CD14-positive monocyte (primary cell): ENCODE data around the gene CD80. TPM values are rescaled to one million over a fixed set of nuclear protein-coding genes. Genes with fewer than 3 reads are reported as not detected.

ENCODE experiments used
- DNase-seq, 3 donors: peaks; one replicate each; pipeline ENCODE4 v3.0.0-alpha.2; 2011 to 2022
- H2AFZ ChIP-seq: 2 replicates; pipeline ENCODE4 v1.6.0; 2012; ENCODE audit warnings: mild to moderate bottlenecking, low read depth, low read length, inconsistent platforms; ENCODE audit not compliant: insufficient read depth, poor library complexity, severe bottlenecking
- H3K27ac ChIP-seq, 2 donors: 1 replicate in 1 of 2; 2 replicates in 1 of 2; pipeline ENCODE4 v1.5.1; 2012 to 2013; ENCODE audit warnings: low read length in 2 of 2, control low read depth in 1 of 2, inconsistent platforms in 1 of 2, low read depth in 1 of 2, mild to moderate bottlenecking in 1 of 2
- H3K27me3 ChIP-seq, 2 donors: one replicate each; pipeline versions ENCODE4 v1.6.0 to v1.6.1; 2011 to 2013; ENCODE audit warnings: low read length in 2 of 2; ENCODE audit not compliant: control insufficient read depth in 2 of 2, insufficient read depth in 2 of 2
- H3K36me3 ChIP-seq, 2 donors: replicated peaks in 1 of 2; 1 replicate in 1 of 2; 2 replicates in 1 of 2; pipeline versions ENCODE4 v1.5.1 to v1.6.1; 2012 to 2013; ENCODE audit warnings: low read length in 2 of 2, control low read depth in 1 of 2, inconsistent platforms in 1 of 2, mild to moderate bottlenecking in 1 of 2; ENCODE audit not compliant: insufficient read depth in 2 of 2, control insufficient read depth in 1 of 2
- H3K4me1 ChIP-seq, 2 donors: 1 replicate in 1 of 2; 2 replicates in 1 of 2; pipeline versions ENCODE4 v1.5.1 to v1.6.1; 2012 to 2013; ENCODE audit warnings: low read length in 2 of 2, control low read depth in 1 of 2, inconsistent platforms in 1 of 2, mild to moderate bottlenecking in 1 of 2, moderate library complexity in 1 of 2; ENCODE audit not compliant: insufficient read depth in 2 of 2, control insufficient read depth in 1 of 2
- H3K4me2 ChIP-seq: replicated peaks from 2 replicates; pipeline ENCODE3; 2012; ENCODE audit warnings: low read length, moderate library complexity, mild to moderate bottlenecking; ENCODE audit not compliant: poor library complexity, severe bottlenecking; ENCODE audit errors: extremely low read depth
- H3K4me3 ChIP-seq, 3 experiments: fragments of 200-600 bp in 1 of 3; sonication (generic) in 1 of 3; replicated peaks in 1 of 3; 1 replicate in 2 of 3; 2 replicates in 1 of 3; pipeline ENCODE4 v1.5.1; 2011 to 2013; ENCODE audit warnings: low read length in 3 of 3, mild to moderate bottlenecking in 3 of 3, control low read depth in 2 of 3, low read depth in 2 of 3, inconsistent platforms in 1 of 3, moderate library complexity in 1 of 3
- H3K79me2 ChIP-seq: 2 replicates; pipeline ENCODE4 v1.6.0; 2012; ENCODE audit warnings: mild to moderate bottlenecking, control low read depth, inconsistent platforms, low read length, moderate library complexity; ENCODE audit not compliant: insufficient read depth
- H3K9ac ChIP-seq: 2 replicates; pipeline ENCODE4 v1.6.0; 2017; ENCODE audit warnings: low read length, mild to moderate bottlenecking; ENCODE audit not compliant: insufficient read depth, poor library complexity, severe bottlenecking
- H3K9me3 ChIP-seq, 2 donors: replicated peaks in 1 of 2; 1 replicate in 1 of 2; 2 replicates in 1 of 2; pipeline versions ENCODE4 v1.5.1 to v1.6.1; 2012 to 2013; ENCODE audit warnings: low read length in 2 of 2, control low read depth in 1 of 2; ENCODE audit not compliant: control insufficient read depth in 1 of 2, insufficient read depth in 1 of 2
- H4K20me1 ChIP-seq: 2 replicates; pipeline ENCODE4 v1.6.0; 2012; ENCODE audit warnings: mild to moderate bottlenecking, low read length, control low read depth, moderate library complexity; ENCODE audit not compliant: insufficient read depth
- H3K27ac Mint-ChIP-seq, 7 donors: one replicate each; pipeline ENCODE4 v1.8.0; 2020; ENCODE audit warnings: mild to moderate bottlenecking in 7 of 7, mixed read lengths in 7 of 7, moderate library complexity in 6 of 7, inconsistent platforms in 2 of 7
- H3K27me3 Mint-ChIP-seq, 3 donors: one replicate each; pipeline ENCODE4 v1.8.0; 2021 to 2022; ENCODE audit warnings: low read depth in 3 of 3, mild to moderate bottlenecking in 3 of 3, mixed read lengths in 3 of 3, moderate library complexity in 3 of 3, inconsistent platforms in 1 of 3
- H3K36me3 Mint-ChIP-seq, 2 donors: one replicate each; pipeline ENCODE4 v1.8.0; 2020; ENCODE audit warnings: mixed read lengths in 2 of 2, inconsistent platforms in 1 of 2, mild to moderate bottlenecking in 1 of 2
- H3K4me1 Mint-ChIP-seq: one replicate; pipeline ENCODE4 v1.8.0; 2020; ENCODE audit warnings: mild to moderate bottlenecking, mixed read lengths
- H3K4me3 Mint-ChIP-seq, 2 donors: one replicate each; pipeline ENCODE4 v1.8.0; 2020; ENCODE audit warnings: mild to moderate bottlenecking in 2 of 2, mixed read lengths in 2 of 2, moderate library complexity in 1 of 2
- H3K9me3 Mint-ChIP-seq, 7 donors: one replicate each; pipeline ENCODE4 v1.8.0; 2020 to 2022; ENCODE audit warnings: mixed read lengths in 7 of 7, mild to moderate bottlenecking in 6 of 7, moderate library complexity in 6 of 7, inconsistent platforms in 2 of 7
- CTCF ChIP-seq: fragments of 200-600 bp; IDR thresholded peaks from one replicate; pipeline ENCODE4 v1.8.0; 2022; ENCODE audit warnings: antibody characterized with exemption, mild to moderate bottlenecking
- WGBS: methylation state at CpG from one replicate; pipeline ENCODE4 v1.1.5; 2013; ENCODE audit warnings: missing lambda C conversion rate; ENCODE audit not compliant: insufficient coverage; 5-methylcytosine and 5-hydroxymethylcytosine counted together
- intact Hi-C, 2 donors: fragments of 100-400 bp; cut with micrococcal nuclease; formaldehyde crosslinking; loops; one replicate each; pipeline versions ENCODE4 v1.15.0 to v1.15.1; 2023
- polyA plus RNA-seq, 3 donors: library from polyadenylated mRNA; depleted of rRNA in 1 of 3; unstranded in 2 of 3; stranded (reverse) in 1 of 3; fragments of 300-500 nt in 2 of 3; fragments of >200 nt in 1 of 3; fragmentation: Illumina TruSeq in 2 of 3; gene quantifications; 1 replicate in 2 of 3; 2 replicates in 1 of 3; pipeline ENCODE4 v1.2.3, GENCODE V29; 2012 to 2021

Gene CD80
- polyA plus RNA-seq, 3 donors, result 0.47 to 0.87 (median 0.47) TPM

DNA sequence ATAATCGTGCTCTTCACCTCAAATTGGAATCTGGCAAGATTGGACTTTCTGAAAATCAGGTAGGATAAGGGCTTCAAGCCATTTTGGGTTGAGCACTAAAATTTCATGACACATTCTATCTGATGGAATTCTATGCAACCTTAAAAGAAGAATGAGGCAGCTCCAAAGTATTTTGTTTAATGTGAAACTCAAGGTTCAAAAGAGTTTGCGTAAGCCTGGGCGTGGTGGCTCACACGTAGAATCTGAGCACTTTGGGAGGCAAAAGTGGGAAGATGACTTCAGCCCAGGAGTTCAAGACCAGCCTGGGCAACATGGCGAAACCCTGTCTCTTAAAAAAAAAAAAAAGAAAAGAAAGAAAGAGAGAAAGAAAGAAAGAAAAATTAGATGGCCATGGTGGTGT, 34.7 kb upstream of the CD80 start:
- Mint-ChIP-seq H3K4me1 (peaks cover 40% of the 10 kb centered on the region), H3K27ac (no peak overlapping the region), H3K27me3 (peaks cover 0 to 7% (median 2%) of the 10 kb centered on the region in 3 donors), H3K4me3 (no peak overlapping the region), H3K9me3 (peaks cover 0 to 11% (median 5%) of the 10 kb centered on the region in 7 donors), H3K36me3 (peaks cover 2 to 4% of the 10 kb centered on the region in 2 donors)
- Histone ChIP-seq H3K4me1 (peaks cover 34 to 40% of the 10 kb centered on the region in 2 donors), H3K9me3 (peaks cover 0 to 7% of the 10 kb centered on the region in 2 donors), H3K27me3 (no peaks in the 10 kb centered on the region), H4K20me1 (no peaks in the 10 kb centered on the region), H3K4me3 (no peak overlapping the region), H3K9ac (no peak overlapping the region), H3K27ac (no peak overlapping the region), H2AFZ (no peak overlapping the region), H3K36me3 (no peaks in the 10 kb centered on the region), H3K4me2 (no peak overlapping the region), H3K79me2 (no peaks in the 10 kb centered on the region)
- TF ChIP-seq CTCF, result no peak
- intact Hi-C loops, result no loop called here
- no peak for DNase-seq
- 70% methylated on average over 5 of the region's 5 CpGs for WGBS

DNA sequence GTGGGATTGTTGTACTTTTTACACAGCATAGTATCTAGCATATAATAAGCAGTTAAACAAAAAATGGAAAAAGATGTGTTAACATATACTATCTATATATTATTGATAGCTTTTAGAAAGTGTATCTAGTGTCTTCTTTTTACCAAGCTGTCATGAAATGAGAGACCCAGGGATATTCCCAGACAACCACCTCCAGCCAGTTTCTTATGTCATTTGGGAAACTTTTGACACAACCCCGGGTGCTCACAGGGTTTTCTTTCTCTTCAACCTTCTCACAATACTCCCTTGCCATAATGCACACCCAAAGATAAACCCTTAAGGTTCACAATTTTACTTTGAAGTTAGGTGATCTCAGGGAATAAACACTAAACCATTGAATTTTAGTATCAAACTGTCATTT, 33.4 kb upstream of the CD80 start:
- 100% methylated on average over 1 of the region's 1 CpG for WGBS
- Histone ChIP-seq H3K79me2 (no peaks in the 10 kb centered on the region), H3K36me3 (no peaks in the 10 kb centered on the region), H3K4me2 (no peak overlapping the region), H3K27ac (no peak overlapping the region), H2AFZ (no peak overlapping the region), H3K4me1 (peaks cover 46 to 52% of the 10 kb centered on the region in 2 donors), H3K27me3 (no peaks in the 10 kb centered on the region), H4K20me1 (no peaks in the 10 kb centered on the region), H3K9ac (no peak overlapping the region), H3K9me3 (peaks cover 0 to 7% of the 10 kb centered on the region in 2 donors), H3K4me3 (no peak overlapping the region)
- no peak for TF ChIP-seq CTCF
- Mint-ChIP-seq H3K4me1 (peaks cover 52% of the 10 kb centered on the region), H3K27ac (no peak overlapping the region), H3K9me3 (peaks cover 0 to 11% (median 5%) of the 10 kb centered on the region in 7 donors), H3K27me3 (peaks cover 0 to 7% (median 0%) of the 10 kb centered on the region in 3 donors), H3K4me3 (no peak overlapping the region), H3K36me3 (peaks cover 2 to 4% of the 10 kb centered on the region in 2 donors)
- DNase-seq, result peak in 1 of 3 donors; percentile 21
- intact Hi-C loops, result no loop called here
